GM23248 (cell line): ENCODE results near the gene HOXC13. TPM values are rescaled to one million over a fixed set of nuclear protein-coding genes. Genes with fewer than 3 reads are reported as not detected.

Source experiments
- DNase-seq: peaks from one replicate; pipeline ENCODE4 v3.0.0-alpha.2; 2015
- H2AFZ ChIP-seq: fragments of 200-600 bp; sonication (generic); 2 replicates; pipeline ENCODE4 v1.6.1; 2016; ENCODE audit warnings: antibody characterized with exemption
- H3F3A ChIP-seq: fragments of 200-600 bp; sonication (generic); 2 replicates; pipeline ENCODE4 v1.6.1; 2016; ENCODE audit warnings: mild to moderate bottlenecking, antibody characterized with exemption, mixed run types; ENCODE audit not compliant: insufficient read depth
- H3K27ac ChIP-seq: fragments of 200-600 bp; sonication (generic); 2 replicates; pipeline ENCODE4 v1.5.1; 2016; ENCODE audit warnings: mild to moderate bottlenecking
- H3K27me3 ChIP-seq: fragments of 200-600 bp; sonication (generic); replicated peaks from 2 replicates; pipeline ENCODE4 v1.6.1; 2016; ENCODE audit warnings: mild to moderate bottlenecking; ENCODE audit not compliant: insufficient read depth
- H3K36me3 ChIP-seq: fragments of 200-600 bp; sonication (generic); 2 replicates; pipeline ENCODE4 v1.6.1; 2016; ENCODE audit warnings: low read depth, mild to moderate bottlenecking
- H3K4me1 ChIP-seq: fragments of 200-600 bp; sonication (generic); 2 replicates; pipeline ENCODE4 v1.6.1; 2016; ENCODE audit warnings: mild to moderate bottlenecking; ENCODE audit not compliant: insufficient read depth
- H3K4me2 ChIP-seq: fragments of 200-600 bp; sonication (generic); one replicate; pipeline ENCODE4 v1.6.1; 2016; ENCODE audit warnings: mild to moderate bottlenecking; ENCODE audit not compliant: unreplicated experiment
- H3K4me3 ChIP-seq: fragments of 200-600 bp; sonication (generic); 2 replicates; pipeline ENCODE4 v1.5.1; 2016; ENCODE audit warnings: mild to moderate bottlenecking
- H3K79me2 ChIP-seq: fragments of 200-600 bp; sonication (generic); 2 replicates; pipeline ENCODE4 v1.6.1; 2016; ENCODE audit warnings: mild to moderate bottlenecking; ENCODE audit not compliant: insufficient read depth
- H3K9ac ChIP-seq: fragments of 200-600 bp; sonication (generic); 2 replicates; pipeline ENCODE4 v1.6.1; 2016; ENCODE audit warnings: mild to moderate bottlenecking
- H3K9me2 ChIP-seq: fragments of 200-600 bp; sonication (generic); 2 replicates; pipeline ENCODE4 v1.6.1; 2016; ENCODE audit warnings: mixed run types, mild to moderate bottlenecking, moderate library complexity; ENCODE audit not compliant: insufficient read depth
- H3K9me3 ChIP-seq: fragments of 200-600 bp; sonication (generic); one replicate; pipeline ENCODE4 v1.6.1; 2017; ENCODE audit warnings: low read depth
- H4K20me1 ChIP-seq: fragments of 200-600 bp; sonication (generic); 2 replicates; pipeline ENCODE4 v1.6.0; 2016; ENCODE audit not compliant: insufficient read depth
- EZH2 ChIP-seq: fragments of 200-600 bp; sonication (generic); IDR thresholded peaks from 2 replicates; pipeline ENCODE4 v1.6.1; 2018; ENCODE audit warnings: antibody characterized with exemption, mild to moderate bottlenecking; ENCODE audit not compliant: insufficient read depth, poor library complexity, severe bottlenecking
- EZH2phosphoT487 ChIP-seq: fragments of 200-600 bp; sonication (generic); IDR thresholded peaks from 2 replicates; pipeline ENCODE4 v1.6.1; 2018; ENCODE audit warnings: antibody characterized with exemption, moderate library complexity, mild to moderate bottlenecking, low read depth; ENCODE audit not compliant: insufficient read depth
- WGBS, 2 experiments: methylation state at CpG; one replicate each; pipeline ENCODE4 v1.1.6; 2015 to 2017; ENCODE audit warnings: low lambda C conversion rate in 2 of 2, low coverage in 1 of 2; ENCODE audit errors: missing lambda C conversion rate in 2 of 2; 5-methylcytosine and 5-hydroxymethylcytosine counted together
- in situ Hi-C: fragments of 300-500 bp; cut with MboI; formaldehyde crosslinking; loops from 2 replicates; pipeline ENCODE4 v1.15.0; 2020
- polyA plus RNA-seq: library from polyadenylated mRNA; unstranded; fragments of >200 nt; fragmentation: Nextera tagmentation; extraction: Ambion mirVana; gene quantifications from 2 replicates; pipeline ENCODE4 v1.2.1, GENCODE V29; 2016
- total RNA-seq: library from RNA; depleted of rRNA; stranded (reverse); fragments of >200 nt; shearing (Covaris generic); gene quantifications from 2 replicates; pipeline ENCODE4 v1.2.3, GENCODE V29; 2014

Gene HOXC13
- total and polyA plus RNA-seq, 2 experiments from 2014 or later, result not detected

DNA sequence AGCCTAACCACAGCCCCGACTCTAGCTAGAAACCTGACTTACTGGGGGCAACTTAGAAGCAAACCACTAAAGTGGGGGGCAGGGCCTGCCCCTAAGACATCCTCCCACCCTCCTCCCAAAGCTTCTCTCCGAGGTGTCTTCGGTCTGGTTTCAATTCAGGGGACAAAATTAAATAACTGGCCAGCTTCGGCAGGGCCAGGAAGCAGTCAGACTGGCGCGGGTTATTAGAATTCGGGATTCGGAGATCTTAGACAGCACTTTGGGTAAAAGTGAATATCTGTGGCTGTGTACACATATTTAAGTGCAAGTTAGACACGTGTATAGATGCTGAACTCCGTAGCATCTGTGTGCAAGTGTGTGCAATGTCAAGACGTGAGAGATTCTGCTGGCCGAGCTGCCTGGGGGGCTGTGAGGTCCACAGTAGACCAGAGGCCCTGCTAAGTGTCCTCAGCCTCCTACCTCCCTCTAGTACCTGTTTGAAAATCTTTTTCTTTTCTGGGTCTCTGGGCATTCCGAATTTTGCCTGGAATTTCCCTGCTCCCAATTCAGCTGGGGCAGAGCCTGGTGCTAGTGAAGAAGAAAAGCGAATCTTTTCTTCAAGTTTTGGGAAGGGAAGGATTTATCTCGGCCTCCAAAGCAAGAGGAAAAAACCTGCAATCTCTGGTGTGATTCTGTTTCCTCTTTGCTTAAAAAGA is 42.3 kb downstream of the HOXC13 start:
- H3K4me1 ChIP-seq, result peaks cover 9% of the 10 kb centered on the region; the same call in 1 of the 2 replicates
- no peak for DNase-seq
- no peak overlapping the region for H3K9ac ChIP-seq
- H3F3A ChIP-seq, result no peaks in the 10 kb centered on the region
- in situ Hi-C loops, result no loop called here
- no peaks in the 10 kb centered on the region for H3K9me3 ChIP-seq
- no peaks in the 10 kb centered on the region for H3K36me3 ChIP-seq
- TF ChIP-seq EZH2phosphoT487 (0 out of 2 replicates have a peak, but pooled peaks have one; percentile 2), EZH2 (peak; percentile 39)
- H3K9me2 ChIP-seq, result no peaks in the 10 kb centered on the region
- no peak overlapping the region for H2AFZ ChIP-seq
- H3K4me3 ChIP-seq, result no peak overlapping the region
- H3K27ac ChIP-seq, result no peak overlapping the region
- peaks cover 93% of the 10 kb centered on the region for H3K27me3 ChIP-seq
- no peaks in the 10 kb centered on the region for H3K79me2 ChIP-seq
- H3K4me2 ChIP-seq, result no peak overlapping the region
- 43 to 49% methylated on average over 15 of the region's 15 CpGs for WGBS, 2 experiments
- no peaks in the 10 kb centered on the region for H4K20me1 ChIP-seq

DNA sequence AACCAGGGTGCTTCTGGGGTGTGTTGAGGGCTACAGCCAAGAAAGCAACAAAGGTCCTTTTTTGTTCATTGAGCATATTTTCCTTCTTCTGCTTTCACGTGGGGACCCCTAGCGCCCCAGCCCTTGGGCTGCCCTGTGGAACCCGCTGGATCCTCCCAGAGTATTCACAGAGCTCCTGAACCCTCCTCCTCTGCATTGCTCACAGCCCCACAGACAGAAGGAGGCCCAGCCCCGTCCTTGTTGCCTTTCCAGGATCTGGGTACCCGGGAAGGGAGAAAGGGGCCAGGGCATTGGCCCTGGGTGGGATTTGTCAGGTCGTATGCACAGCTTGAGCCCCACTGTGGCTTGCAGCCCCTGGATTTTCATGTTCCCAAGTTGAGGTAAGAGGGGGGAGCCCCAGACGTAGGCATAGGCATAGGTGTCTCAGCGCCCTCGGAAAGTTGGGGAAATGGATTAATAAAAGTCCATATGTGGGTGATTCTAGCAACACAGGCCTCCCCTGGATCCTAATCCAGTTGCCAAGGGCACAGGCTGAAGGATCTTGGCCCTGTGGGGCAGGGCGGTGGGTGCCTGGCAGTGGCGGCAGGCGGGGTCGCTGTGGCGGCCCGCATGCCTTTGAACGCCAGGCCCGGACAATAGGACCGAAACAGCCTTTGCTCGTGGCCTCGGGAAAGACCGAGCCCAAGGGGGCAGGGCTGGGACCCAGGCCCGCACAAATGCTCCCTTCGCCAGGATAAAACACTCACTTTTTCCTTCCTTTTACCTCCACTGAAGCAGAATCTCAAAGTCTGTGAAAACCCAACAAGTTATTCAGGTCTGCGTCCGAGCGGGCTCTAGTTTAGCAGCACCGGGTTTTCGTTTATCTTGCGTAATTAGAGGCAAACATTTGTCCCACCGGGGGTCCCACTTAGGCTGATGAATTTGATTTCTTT is 43.3 kb downstream of the HOXC13 start:
- no peak for DNase-seq
- H3K4me3 ChIP-seq, result no peak overlapping the region
- no peaks in the 10 kb centered on the region for H3F3A ChIP-seq
- in situ Hi-C loops, result no loop called here
- H3K27me3 ChIP-seq, result peaks cover 93% of the 10 kb centered on the region
- H3K4me2 ChIP-seq, result no peak overlapping the region
- H2AFZ ChIP-seq, result no peak overlapping the region
- H3K4me1 ChIP-seq, result peaks cover 17% of the 10 kb centered on the region; the same call in 1 of the 2 replicates
- WGBS, 2 experiments, result 32 to 34% methylated on average over 30 of the region's 30 CpGs
- TF ChIP-seq EZH2 (no peak), EZH2phosphoT487 (no peak)
- no peak overlapping the region for H3K27ac ChIP-seq
- no peaks in the 10 kb centered on the region for H3K36me3 ChIP-seq
- no peaks in the 10 kb centered on the region for H3K79me2 ChIP-seq
- no peaks in the 10 kb centered on the region for H3K9me2 ChIP-seq
- no peaks in the 10 kb centered on the region for H3K9me3 ChIP-seq
- H3K9ac ChIP-seq, result no peak overlapping the region
- H4K20me1 ChIP-seq, result no peaks in the 10 kb centered on the region

- peaks cover 17% of the 10 kb centered on the region; the same call in 1 of the 2 replicates for H3K4me1 ChIP-seq
- no peaks in the 10 kb centered on the region for H3K36me3 ChIP-seq
- no peak overlapping the region for H3K4me2 ChIP-seq
- no peak overlapping the region for H2AFZ ChIP-seq
- no peaks in the 10 kb centered on the region for H4K20me1 ChIP-seq
- H3K9ac ChIP-seq, result no peak overlapping the region
- in situ Hi-C loops, result no loop called here
- TF ChIP-seq EZH2phosphoT487, result no peak
- TF ChIP-seq EZH2, result no peak
- H3K27ac ChIP-seq, result no peak overlapping the region
- no peaks in the 10 kb centered on the region for H3F3A ChIP-seq
- H3K27me3 ChIP-seq, result peaks cover 93% of the 10 kb centered on the region
- no peaks in the 10 kb centered on the region for H3K9me3 ChIP-seq
- WGBS, 2 experiments, result 23 to 28% methylated on average over 26 of the region's 26 CpGs
- no peak overlapping the region for H3K4me3 ChIP-seq
- H3K9me2 ChIP-seq, result no peaks in the 10 kb centered on the region
- H3K79me2 ChIP-seq, result no peaks in the 10 kb centered on the region
- DNase-seq, result no peak
These were observed 44.3 kb downstream of the HOXC13 start for GRCh38 chr12:53982648-53983567.

GRCh38 chr12:53983568-53983949 is 44.9 kb downstream of the HOXC13 start:
- Histone ChIP-seq H3K27ac (no peak overlapping the region), H2AFZ (no peak overlapping the region), H3K79me2 (no peaks in the 10 kb centered on the region), H3K36me3 (no peaks in the 10 kb centered on the region), H3K4me1 (peaks cover 17% of the 10 kb centered on the region; the same call in 1 of the 2 replicates), H4K20me1 (no peaks in the 10 kb centered on the region), H3K9me2 (no peaks in the 10 kb centered on the region), H3F3A (no peaks in the 10 kb centered on the region), H3K9me3 (no peaks in the 10 kb centered on the region), H3K4me3 (no peak overlapping the region), H3K9ac (no peak overlapping the region), H3K4me2 (no peak overlapping the region), H3K27me3 (peaks cover 94% of the 10 kb centered on the region)
- in situ Hi-C loops, result no loop called here
- TF ChIP-seq EZH2 (peak; percentile 91), EZH2phosphoT487 (peak; percentile 88; the same call in 1 of the 2 replicates)
- DNase-seq, result no peak
- 27 to 28% methylated on average over 17 of the region's 17 CpGs for WGBS, 2 experiments
